Activated CD8-positive, alpha-beta T cell treated with anti-CD3 and anti-CD28 coated beads for 36 hours (primary cell): ENCODE data around the gene ZFP62. TPM values are rescaled to one million over a fixed set of nuclear protein-coding genes. Genes with fewer than 3 reads are reported as not detected.

ENCODE experiments used
- ATAC-seq: fragments of 200-7000 bp; cut with Tn5 transposase; one replicate; pipeline ENCODE4 v1.10.0; 2021; ENCODE audit warnings: mild to moderate bottlenecking, moderate library complexity
- CTCF ChIA-PET: fragments of 350-600 bp; sonication (Branson Sonifier 250); formaldehyde crosslinking; loops from one replicate; lab custom pipeline; 2021; ENCODE audit warnings: antibody characterized with exemption; lab: Charles Lee
- POLR2A ChIA-PET: fragments of 350-600 bp; sonication (Branson Sonifier 250); formaldehyde crosslinking; loops from one replicate; lab custom pipeline; 2021; ENCODE audit warnings: antibody characterized with exemption; lab: Charles Lee
- DNase-seq: peaks from one replicate; pipeline ENCODE4 v3.0.0-alpha.2; 2020
- H3K27ac Mint-ChIP-seq: one replicate; pipeline ENCODE4 v1.8.0; 2021; ENCODE audit warnings: mild to moderate bottlenecking, mixed read lengths
- H3K27me3 Mint-ChIP-seq: one replicate; pipeline ENCODE4 v1.8.0; 2021; ENCODE audit warnings: mixed read lengths
- H3K36me3 Mint-ChIP-seq: one replicate; pipeline ENCODE4 v1.8.0; 2021; ENCODE audit warnings: low read depth, mixed read lengths
- H3K4me1 Mint-ChIP-seq: one replicate; pipeline ENCODE4 v1.8.0; 2021; ENCODE audit warnings: low read depth, mixed read lengths
- H3K4me3 Mint-ChIP-seq: one replicate; pipeline ENCODE4 v1.8.0; 2021; ENCODE audit warnings: mild to moderate bottlenecking, moderate library complexity, mixed read lengths
- H3K9me3 Mint-ChIP-seq: one replicate; pipeline ENCODE4 v1.8.0; 2021; ENCODE audit warnings: mixed read lengths
- intact Hi-C: fragments of 100-400 bp; cut with micrococcal nuclease; formaldehyde crosslinking; loops from one replicate; pipeline ENCODE4 v1.10.0; 2022
- total RNA-seq, 2 experiments: library from RNA; stranded (reverse); gene quantifications; one replicate each; pipeline ENCODE4 v1.2.3, GENCODE V29; 2021
- TF ChIP-seq, protein P1 (sequence below): fragments of 200-600 bp; IDR thresholded peaks from one replicate; pipeline ENCODE4 v1.8.0; 2022; ENCODE audit warnings: antibody characterized with exemption, mild to moderate bottlenecking

Gene ZFP62
- total RNA-seq, 2 experiments from 2014 or later, result 22.2 to 22.6 TPM

- DNase-seq (no peak), ATAC-seq (no peak)
- POLR2A ChIA-PET, result no interaction called here
- no peaks in the 10 kb centered on the region for H3K9me3 Mint-ChIP-seq
- no peaks in the 10 kb centered on the region for H3K36me3 Mint-ChIP-seq
- H3K4me3 Mint-ChIP-seq, result no peak overlapping the region
- TF ChIP-seq, protein P1, sequence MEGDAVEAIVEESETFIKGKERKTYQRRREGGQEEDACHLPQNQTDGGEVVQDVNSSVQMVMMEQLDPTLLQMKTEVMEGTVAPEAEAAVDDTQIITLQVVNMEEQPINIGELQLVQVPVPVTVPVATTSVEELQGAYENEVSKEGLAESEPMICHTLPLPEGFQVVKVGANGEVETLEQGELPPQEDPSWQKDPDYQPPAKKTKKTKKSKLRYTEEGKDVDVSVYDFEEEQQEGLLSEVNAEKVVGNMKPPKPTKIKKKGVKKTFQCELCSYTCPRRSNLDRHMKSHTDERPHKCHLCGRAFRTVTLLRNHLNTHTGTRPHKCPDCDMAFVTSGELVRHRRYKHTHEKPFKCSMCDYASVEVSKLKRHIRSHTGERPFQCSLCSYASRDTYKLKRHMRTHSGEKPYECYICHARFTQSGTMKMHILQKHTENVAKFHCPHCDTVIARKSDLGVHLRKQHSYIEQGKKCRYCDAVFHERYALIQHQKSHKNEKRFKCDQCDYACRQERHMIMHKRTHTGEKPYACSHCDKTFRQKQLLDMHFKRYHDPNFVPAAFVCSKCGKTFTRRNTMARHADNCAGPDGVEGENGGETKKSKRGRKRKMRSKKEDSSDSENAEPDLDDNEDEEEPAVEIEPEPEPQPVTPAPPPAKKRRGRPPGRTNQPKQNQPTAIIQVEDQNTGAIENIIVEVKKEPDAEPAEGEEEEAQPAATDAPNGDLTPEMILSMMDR, result no peak
- peaks cover 3% of the 10 kb centered on the region for H3K27me3 Mint-ChIP-seq
- H3K27ac Mint-ChIP-seq, result no peak overlapping the region
- CTCF ChIA-PET, result no interaction called here
- intact Hi-C loops, result loop anchor here (10.0 kb wide), 1 partner anchor 152 kb away; no protein-coding TSS in a partner anchor
- H3K4me1 Mint-ChIP-seq, result peaks cover 8% of the 10 kb centered on the region
Measured at GRCh38 chr5:180872419-180872818, 11.3 kb upstream of the ZFP62 start.

DNA sequence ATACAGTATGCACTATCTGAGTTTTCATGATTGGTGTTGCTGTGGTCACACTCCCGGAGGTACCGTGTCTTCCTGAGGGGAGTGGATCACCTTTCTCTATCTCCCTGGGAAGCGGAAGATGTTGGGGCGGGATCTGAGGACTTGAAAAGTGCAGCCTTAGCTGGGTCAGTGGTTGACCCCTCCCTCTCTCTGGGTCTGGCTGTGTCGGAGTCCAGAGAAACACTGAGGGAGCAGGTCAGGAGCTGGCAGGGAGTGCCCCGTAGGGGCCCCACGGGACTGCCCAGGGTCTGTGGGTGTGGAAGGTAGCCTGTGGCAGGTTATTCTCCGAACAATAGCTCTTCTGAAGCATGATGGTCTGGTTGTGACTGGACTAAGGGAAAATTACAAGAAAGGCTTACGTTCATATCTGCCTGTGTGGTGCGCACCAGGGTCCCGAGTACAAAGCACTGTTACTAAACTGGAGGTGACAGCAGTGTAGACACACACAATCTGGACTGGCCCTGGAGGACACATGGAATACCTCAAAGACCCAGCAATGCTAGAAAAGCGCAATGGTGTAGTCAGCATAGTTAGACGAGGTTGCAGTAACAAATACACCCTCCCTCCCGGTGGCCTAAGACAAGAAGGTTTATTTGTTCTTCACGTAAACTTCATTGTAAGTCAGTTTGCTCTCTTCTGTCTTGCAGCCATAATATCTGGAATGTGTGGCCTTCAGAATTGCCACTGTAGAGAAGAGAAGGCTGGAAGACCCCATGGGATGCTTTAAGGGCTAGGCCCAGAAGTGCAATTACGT is 9.4 kb upstream of the ZFP62 start:
- Mint-ChIP-seq H3K27me3 (peaks cover 6% of the 10 kb centered on the region), H3K4me3 (no peak overlapping the region), H3K9me3 (no peaks in the 10 kb centered on the region), H3K27ac (no peak overlapping the region), H3K4me1 (peaks cover 8% of the 10 kb centered on the region), H3K36me3 (no peaks in the 10 kb centered on the region)
- TF ChIP-seq, protein P1, result no peak
- ATAC-seq (no peak), DNase-seq (no peak)
- POLR2A ChIA-PET, result interaction anchor here (1.0 kb wide), 1 partner anchor 9 kb away, joined by 3 read pairs; no protein-coding TSS in a partner anchor
- CTCF ChIA-PET, result interaction anchor here (0.8 to 2.1 kb wide), 3 partner anchors 67 to 216 kb away, joined by 3 to 6 read pairs (median 4); no protein-coding TSS in a partner anchor
- intact Hi-C loops, result loop anchor here (10.0 kb wide), 1 partner anchor 154 kb away; no protein-coding TSS in a partner anchor

DNA sequence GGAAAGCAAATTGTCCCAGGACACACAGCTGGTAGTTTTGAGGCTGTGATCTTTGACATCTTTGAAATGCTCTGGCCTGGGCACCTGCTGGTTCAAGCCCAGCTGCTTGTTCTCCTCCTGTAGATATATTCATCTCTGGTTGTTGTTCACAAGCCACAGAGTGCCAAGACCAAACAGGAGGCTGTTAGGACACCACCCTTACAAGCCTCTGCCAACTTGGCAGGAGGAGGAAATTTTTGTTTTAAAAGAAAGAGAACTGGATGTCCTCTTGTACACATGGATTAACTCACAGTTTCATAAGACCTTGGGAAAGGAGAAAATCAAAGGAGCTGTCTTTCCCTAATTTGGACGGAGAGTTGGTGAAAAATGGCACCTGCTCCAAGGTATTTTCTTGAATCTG is 8.5 kb upstream of the ZFP62 start:
- intact Hi-C loops, result no loop called here
- ChIA-PET CTCF (interaction anchor here (1.0 to 2.1 kb wide), 12 partner anchors 7 to 298 kb away, joined by 3 to 7 read pairs (median 4); no protein-coding TSS in a partner anchor), POLR2A (interaction anchor here (1.0 to 1.5 kb wide), 2 partner anchors 8 to 38 kb away, joined by 3 to 5 read pairs; no protein-coding TSS in a partner anchor)
- no peaks in the 10 kb centered on the region for H3K9me3 Mint-ChIP-seq
- H3K36me3 Mint-ChIP-seq, result no peaks in the 10 kb centered on the region
- H3K27ac Mint-ChIP-seq, result no peak overlapping the region
- DNase-seq (no peak), ATAC-seq (no peak)
- H3K27me3 Mint-ChIP-seq, result peaks cover 6% of the 10 kb centered on the region
- TF ChIP-seq, protein P1, result no peak
- no peak overlapping the region for H3K4me3 Mint-ChIP-seq
- H3K4me1 Mint-ChIP-seq, result peaks cover 8% of the 10 kb centered on the region

DNA sequence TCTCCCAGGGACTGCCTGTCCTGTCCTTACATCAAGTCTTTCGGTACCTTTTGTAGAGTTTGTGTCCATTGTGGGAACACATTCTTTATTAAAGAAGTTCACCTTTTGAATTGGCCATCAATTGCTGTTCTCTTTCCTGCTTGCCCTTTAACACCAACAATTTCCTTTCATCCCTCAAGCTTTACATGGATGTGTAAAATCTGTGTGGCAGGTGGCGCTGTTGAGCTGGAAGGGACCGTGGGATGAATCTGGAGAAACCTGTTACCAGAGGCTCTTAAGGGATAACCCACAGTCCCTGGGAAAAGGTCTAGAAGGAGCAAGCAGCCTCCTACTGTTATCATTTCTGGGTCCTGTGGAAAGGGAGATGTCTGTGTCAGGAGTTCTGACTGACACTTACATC is 7.9 kb upstream of the ZFP62 start:
- ATAC-seq (peak; percentile 59), DNase-seq (peak; percentile 87)
- Mint-ChIP-seq H3K36me3 (no peaks in the 10 kb centered on the region), H3K4me1 (peaks cover 8% of the 10 kb centered on the region), H3K27me3 (peaks cover 6% of the 10 kb centered on the region), H3K4me3 (no peak overlapping the region), H3K27ac (no peak overlapping the region), H3K9me3 (no peaks in the 10 kb centered on the region)
- POLR2A ChIA-PET, result interaction anchor here (1.5 kb wide), 1 partner anchor 37 kb away, joined by 5 read pairs; no protein-coding TSS in a partner anchor
- CTCF ChIA-PET, result interaction anchor here (0.6 to 2.1 kb wide), 21 partner anchors 8 to 299 kb away, joined by 3 to 7 read pairs (median 3); no protein-coding TSS in a partner anchor
- intact Hi-C loops, result no loop called here
- TF ChIP-seq, protein P1, result peak; percentile 75

DNA sequence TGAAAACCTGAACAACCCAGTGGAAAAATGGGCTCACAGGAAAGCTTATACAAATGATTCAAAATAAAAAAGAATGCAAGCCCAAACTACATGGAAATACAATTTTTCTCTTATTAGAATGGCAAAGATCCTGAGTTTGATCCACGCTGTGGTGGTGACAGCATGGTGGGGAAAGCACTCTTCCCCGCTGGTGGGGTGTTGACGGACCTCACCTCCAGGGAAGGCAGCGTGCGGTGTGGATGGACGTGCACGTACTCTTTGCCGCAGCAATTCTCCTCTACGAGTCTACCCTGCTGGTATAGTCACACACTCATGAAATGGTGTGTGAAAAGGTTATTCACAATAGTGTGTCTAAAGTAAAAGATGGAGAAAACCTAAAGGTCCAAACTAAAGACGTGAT is 5.9 kb upstream of the ZFP62 start:
- CTCF ChIA-PET, result interaction anchor here (0.9 to 1.4 kb wide), 3 partner anchors 51 to 292 kb away, joined by 3 to 4 read pairs (median 3); no protein-coding TSS in a partner anchor

More for the DNA sequence above, 5.9 kb upstream of the ZFP62 start:
- DNase-seq (no peak), ATAC-seq (no peak)
- H3K36me3 Mint-ChIP-seq, result no peaks in the 10 kb centered on the region
- no peaks in the 10 kb centered on the region for H3K9me3 Mint-ChIP-seq
- peaks cover 5% of the 10 kb centered on the region for H3K27me3 Mint-ChIP-seq
- no peak overlapping the region for H3K4me3 Mint-ChIP-seq
- peaks cover 4% of the 10 kb centered on the region for H3K4me1 Mint-ChIP-seq
- TF ChIP-seq, protein P1, result no peak
- POLR2A ChIA-PET, result no interaction called here
- intact Hi-C loops, result no loop called here
- no peak overlapping the region for H3K27ac Mint-ChIP-seq
